CD1c-positive myeloid dendritic cell (primary cell): Measurements from ENCODE around the gene SEC14L1.
A peak's percentile ranks its signal among the peaks of the same experiment; 100 is the strongest.

Source experiments
- DNase-seq: peaks from one replicate; pipeline ENCODE4 v3.0.0-alpha.2; 2016; ENCODE audit errors: extremely low spot score

The SEC14L1 gene

DNA sequence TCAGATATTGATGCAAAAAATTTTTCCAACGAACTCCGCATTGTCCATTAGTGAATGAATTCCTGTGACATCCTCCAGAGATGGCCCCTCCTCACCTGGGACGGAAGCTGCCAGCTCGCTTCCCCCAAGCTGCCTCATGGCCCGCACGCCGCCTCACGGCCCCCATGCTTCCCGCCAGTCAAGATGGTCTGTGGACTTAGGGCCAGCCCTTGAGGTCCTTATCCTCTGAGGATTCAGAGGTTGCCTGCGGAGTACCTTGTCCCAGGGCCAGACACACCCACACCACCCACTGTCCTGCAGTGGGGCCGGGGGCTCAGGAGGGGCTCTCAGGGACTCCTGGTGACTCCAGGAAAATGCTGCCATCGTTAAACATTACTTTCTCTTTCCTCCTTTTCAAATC lies 73.6 kb downstream of the SEC14L1 start:
- DNase-seq = no peak

DNA sequence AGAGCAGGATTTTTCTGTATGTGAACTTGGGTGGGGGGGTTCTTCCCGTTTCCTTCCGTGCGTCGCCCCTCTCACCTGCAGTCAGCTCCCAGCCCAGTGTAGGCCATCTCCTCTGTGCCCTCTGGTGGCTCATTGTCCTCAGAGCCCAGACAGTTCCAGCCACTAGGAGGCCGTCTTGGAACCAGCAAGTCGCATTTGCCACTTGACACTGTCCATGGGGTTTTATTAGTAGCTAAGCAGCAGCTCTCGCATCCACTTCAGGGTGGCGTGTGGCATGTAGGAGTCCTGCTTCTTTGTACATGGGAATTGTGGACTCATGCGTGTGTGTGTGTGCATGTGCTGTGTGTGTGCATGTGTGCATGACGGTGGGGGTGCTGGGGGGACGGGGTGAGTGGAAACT lies 74.0 kb downstream of the SEC14L1 start:
- DNase-seq = peak; percentile 38

GRCh38 chr17:77215281-77215680 lies 74.5 kb downstream of the SEC14L1 start:
- no peak for DNase-seq

- no peak for DNase-seq
Observed at GRCh38 chr17:77216486-77216885, 75.7 kb downstream of the SEC14L1 start.

- no peak for DNase-seq
Observed at GRCh38 chr17:77217123-77217522, 76.4 kb downstream of the SEC14L1 start.

DNA sequence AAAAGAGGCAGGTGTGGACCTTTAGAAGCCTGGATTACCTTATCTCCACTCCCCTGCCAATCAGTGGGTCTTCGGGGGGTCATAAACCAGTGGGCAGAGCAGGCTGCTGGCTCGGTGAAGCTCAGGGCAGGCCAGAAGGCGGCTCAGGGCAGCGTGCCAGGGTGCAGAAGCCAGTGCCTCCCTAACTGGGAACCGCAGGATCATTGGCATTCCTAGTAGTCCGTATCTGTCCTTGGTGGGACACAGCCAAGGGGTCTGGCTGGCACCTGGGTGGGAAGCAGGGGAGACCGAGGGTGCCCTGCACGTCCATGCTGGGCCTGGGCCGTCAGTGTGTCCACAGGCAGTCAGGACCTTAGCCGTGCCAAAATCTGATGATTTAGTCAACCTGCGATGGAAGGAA lies 76.8 kb downstream of the SEC14L1 start:
- DNase-seq = no peak

- no peak for DNase-seq
Observed at GRCh38 chr17:77218902-77219301, 78.1 kb downstream of the SEC14L1 start.

DNA sequence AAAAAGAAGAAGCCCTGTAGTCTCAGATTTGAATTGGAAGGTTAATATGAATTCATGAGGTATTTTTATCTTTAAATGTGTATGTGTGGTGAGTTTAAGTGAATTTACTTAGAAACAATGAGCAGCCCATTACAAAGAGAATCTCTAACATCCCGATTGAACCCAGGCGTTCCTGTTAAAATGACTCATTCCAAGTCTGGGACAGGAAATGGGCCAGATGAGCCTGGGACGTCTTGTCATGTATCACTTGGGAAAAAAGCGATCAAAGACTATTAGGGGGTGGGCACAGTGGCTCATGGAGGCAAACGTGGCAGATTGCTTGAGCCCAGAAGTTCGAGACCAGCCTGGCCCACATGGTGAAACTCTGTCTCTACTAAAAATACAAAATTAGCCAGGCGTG lies 81.6 kb downstream of the SEC14L1 start:
- no peak for DNase-seq

- no peak for DNase-seq
Observed at GRCh38 chr17:77223642-77224420, 83.1 kb downstream of the SEC14L1 start.

- peak; percentile 33 for DNase-seq
Observed at GRCh38 chr17:77225265-77225664, 84.5 kb downstream of the SEC14L1 start.

DNA sequence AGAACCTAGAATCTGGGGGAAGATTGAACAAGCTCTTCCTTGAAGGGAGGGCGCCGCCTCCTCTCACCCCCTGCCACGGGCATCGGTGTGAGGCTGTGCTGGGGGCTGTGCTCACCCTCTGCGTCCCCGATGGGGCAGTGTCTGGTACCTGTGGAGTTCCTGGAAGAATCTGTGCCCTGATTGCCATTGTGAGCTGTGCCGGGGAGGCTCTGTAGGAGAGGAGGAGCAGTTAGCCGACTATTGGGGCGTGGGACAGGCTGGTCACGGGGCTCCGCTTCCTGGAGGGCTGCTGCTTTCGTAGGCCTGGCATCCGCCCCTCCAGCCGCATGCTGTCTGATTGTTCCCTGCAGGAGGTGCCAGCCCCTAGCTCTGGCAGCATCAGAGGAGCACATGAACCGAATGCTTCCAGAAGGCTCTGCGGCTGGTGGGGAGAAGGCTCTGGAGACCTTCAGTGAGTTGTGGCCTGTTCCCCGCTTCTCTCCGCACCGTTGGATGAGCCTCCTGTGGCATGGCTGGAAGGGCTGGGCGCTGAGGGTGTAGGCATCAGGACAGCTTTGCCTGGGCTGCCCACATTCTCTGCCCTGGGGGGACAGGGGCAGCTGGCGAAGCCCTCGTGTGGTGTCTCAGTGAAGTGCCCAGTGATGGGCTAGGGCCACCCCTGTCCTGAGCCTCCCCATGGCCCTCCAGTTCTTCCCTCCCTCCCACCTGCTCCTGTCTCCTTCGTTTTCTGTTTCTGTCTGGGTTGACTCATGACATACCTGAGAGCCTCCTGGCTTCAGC lies 86.9 kb downstream of the SEC14L1 start:
- no peak for DNase-seq

DNA sequence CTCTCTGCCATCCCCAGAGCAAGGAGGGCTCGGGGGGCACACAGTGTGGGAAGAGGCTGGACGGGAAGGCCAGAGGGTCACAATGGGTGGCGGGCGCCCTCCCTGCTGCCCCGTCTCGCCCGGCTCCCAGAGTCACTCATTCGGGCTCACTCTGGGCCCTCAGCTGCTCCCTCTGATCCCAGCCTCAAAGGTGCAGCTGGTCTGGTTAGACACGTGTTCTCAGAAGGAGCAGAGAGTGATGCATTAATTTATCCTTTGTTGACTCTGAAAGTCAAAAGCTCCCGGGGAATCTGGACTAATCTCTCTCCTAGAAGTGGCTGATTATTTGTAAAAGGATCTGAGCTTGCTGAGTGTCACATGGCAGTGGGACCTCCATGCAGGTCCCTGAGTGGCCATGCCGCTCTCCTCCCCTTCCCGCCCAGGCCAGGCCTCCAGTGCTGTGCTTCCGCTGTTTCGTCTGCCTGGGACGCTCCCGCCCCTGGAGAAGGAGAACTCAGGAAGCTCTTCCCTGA lies 87.5 kb downstream of the SEC14L1 start:
- no peak for DNase-seq

- DNase-seq = no peak
Observed at GRCh38 chr17:77228816-77229215, 88.0 kb downstream of the SEC14L1 start.

DNA sequence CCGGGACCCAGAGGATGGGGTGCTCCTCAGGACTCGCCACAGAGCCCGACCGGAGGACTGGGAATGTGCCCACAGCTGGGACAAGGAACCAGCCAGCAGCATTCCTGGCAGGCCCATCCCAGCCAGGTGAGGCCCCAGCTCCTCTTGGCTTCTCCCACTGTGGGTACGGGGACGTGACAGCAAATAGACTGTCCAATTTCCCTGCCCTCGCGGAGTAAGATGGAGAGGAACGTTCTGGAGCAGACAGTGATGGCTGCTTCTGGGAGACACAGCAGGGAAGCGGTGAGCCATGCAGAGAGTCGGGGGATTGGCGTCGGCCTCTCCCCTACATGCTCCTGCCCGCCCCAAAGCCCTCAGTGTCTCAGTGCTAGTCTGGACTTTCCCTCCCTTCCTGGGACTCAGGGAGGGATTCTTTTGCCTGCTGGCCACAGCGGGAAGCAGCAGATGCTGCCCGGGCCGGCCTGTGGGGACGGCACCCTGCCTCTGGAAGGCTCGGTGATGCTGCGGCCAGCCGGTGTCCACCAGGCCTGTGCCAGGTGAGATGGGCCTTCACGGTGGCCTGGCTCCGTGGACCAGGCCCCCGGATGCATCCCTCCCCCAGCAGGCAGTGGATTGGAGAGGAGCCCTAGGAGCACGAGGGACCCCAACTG lies 89.1 kb downstream of the SEC14L1 start:
- DNase-seq = no peak

DNA sequence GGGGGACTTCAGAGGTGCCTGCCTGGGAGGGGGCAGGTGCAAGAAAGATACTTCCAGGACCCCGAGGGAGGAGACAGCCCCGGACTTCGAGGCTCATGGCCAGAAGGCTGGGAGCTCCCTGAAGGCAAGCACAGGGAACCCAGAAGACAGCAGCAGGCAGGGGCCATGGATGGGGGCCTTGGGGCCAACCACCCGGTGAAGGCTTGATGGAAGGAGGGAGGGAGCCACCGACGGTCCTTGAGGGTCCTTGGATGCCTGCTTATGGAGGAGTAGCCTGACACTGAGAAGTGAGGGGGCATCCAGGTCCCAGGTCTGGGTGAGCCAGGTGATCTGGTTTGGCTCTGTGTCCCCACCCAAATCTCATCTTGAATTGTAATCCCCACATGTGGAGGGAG lies 89.7 kb downstream of the SEC14L1 start:
- DNase-seq = no peak

DNA sequence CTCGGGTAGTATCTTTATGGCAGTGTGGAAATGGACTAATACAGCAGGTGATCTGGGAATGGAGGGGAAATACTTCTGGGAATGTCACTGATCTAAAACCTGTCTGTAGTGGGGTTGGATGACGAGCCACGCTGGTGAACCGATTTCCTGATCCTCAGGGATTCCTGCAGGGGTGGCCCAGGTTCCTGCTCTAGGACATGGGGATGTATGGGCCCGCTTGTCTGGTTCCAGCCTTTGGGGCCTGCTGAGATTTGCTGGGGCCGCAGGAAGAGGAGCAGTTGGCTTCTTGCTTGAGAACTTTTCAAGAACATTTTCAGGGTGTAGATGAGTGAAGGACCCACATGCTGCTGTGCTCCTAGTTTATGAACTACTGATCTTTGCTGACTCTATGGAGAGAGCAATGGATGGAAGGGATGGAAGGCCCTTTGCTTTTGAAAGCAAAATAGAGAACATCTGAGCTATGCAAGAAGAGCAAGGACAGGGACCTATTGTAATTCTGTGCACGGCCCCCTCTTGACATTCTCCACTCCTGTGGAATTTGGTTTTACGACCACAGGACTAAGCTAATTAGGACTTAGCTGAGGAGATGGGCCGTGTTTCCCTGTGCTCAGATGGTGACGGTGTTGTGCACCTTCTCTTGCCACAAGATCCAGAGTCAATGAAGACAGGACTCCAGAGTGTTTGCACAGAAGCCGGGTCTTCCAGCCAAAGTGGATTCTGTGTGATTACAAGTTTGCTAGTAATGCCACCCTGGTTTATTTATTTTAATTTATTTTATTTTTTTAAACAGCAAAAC lies 90.5 kb downstream of the SEC14L1 start:
- DNase-seq = no peak

DNA sequence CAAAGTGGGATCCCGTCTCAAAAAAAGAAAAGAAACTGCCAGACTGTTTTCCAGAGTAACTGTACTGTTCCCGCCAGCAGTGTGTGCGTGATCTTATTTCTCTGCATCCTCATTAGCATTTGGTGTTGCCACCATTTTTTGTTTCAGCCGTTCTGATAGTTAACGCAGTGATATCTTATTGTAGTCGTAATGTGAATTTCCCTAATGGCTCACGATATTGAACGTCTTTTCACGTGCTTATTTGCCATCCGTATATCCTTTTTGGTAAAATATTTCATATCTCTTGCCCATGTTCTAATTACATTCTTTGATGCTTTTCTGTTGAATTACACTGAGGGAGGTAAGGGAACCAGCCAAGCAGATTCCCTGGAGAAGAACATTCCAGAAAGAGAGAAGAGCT lies 92.4 kb downstream of the SEC14L1 start:
- DNase-seq = no peak

DNA sequence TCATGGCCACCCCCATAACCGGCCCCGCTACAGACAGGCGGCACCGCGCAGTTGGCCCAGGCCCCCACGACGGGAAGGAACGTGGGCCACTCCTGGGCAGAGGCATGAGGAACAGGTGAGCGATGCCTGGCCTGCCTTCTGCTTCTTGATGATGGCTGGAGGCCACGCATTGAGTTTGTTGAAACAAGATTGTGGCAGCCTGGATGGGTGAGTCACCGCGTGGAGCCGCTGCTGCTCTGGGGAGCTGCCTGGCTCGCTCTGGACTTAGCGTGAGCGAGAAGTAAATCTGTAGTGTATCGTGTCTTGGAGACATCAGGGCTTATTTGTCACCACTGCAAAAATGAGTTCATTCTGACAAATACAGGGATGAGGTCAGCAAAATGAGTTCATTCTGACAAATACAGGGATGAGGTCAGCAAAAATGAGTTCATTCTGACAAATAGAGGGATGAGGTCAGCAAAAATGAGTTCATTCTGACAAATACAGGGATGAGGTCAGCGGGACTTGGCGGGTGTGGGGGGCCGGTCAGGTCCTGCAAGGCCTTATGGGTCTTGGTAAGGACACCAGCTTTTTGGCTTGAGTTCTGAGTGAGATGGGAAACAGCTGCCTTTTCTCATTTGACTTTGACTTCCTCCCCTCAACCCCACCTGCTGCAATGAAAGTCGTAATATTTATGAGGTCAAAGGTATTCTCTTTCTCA lies 93.0 kb downstream of the SEC14L1 start:
- DNase-seq = peak; percentile 86

- peak; percentile 16 for DNase-seq
Observed at GRCh38 chr17:77234695-77235094, 93.9 kb downstream of the SEC14L1 start.

DNA sequence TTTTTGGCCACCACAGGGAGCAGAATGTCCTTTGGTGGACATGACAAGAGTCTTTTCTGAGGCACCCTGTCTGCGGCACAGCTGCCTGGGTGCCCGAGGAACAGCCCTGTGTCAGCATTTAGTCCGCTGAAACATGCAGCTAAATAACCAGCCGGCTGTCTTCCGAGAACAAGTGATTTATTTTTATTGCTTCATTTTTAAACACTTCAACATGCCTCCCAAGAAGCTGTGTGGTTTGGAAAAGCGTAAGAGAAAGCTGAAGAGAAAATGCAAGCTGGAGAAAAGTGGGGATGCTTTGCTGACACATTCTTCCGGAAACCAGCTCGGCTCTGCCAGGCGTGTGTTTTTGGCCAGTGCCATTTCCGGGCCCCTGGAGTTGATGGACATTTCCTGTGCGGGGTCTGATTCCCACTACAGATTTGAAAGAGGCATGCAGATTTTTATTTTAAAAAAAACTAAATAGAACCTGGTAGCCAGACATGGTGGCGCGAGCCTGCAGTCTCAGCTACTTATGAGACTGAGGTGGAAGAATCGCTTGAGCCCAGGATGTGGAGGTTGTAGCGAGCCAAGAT lies 94.7 kb downstream of the SEC14L1 start:
- peak; percentile 33 for DNase-seq
